HEK293T (cell line): Measurements from ENCODE around the gene SORD.
"Not testable (repeated sequence)": the region's sequence is repeated elsewhere in the genome, so short reads cannot be mapped to it uniquely, and the experiment has no call there.

Experiments used
- BHLHE40 ChIP-seq: fragments of 450-650 bp; IDR thresholded peaks from 2 replicates; pipeline ENCODE4 v1.6.1; 2016; ENCODE audit warnings: mild to moderate bottlenecking, moderate library complexity, borderline replicate concordance
- FOXA1 ChIP-seq: fragments of 450-650 bp; IDR thresholded peaks from 2 replicates; pipeline ENCODE4 v1.6.1; 2016; ENCODE audit warnings: mild to moderate bottlenecking
- SP1 ChIP-seq: fragments of 450-650 bp; IDR thresholded peaks from 2 replicates; pipeline ENCODE4 v1.6.1; 2017

- not testable (repeated sequence) for TF ChIP-seq FOXA1, SP1, BHLHE40
Observed at GRCh38 chr15:45003731-45004410, 19.1 kb upstream of the SORD start.
